ENCODE results near the gene ATP13A1.
"Not testable (repeated sequence)": the region's sequence is repeated elsewhere in the genome, so short reads cannot be mapped to it uniquely, and the experiment has no call there.

The ATP13A1 gene

GRCh38 chr19:19663256-19664120, at the start of gene ATP13A1:
TSS of gene ATP13A1 (minus strand) at chr19:19663676. CDS start at chr19:19663666, 10 bp downstream.
- DNase-seq = peak; percentile 86 to 100 (median 97)

GRCh38 chr19:19711934-19712828, 48.7 kb upstream of the ATP13A1 start:
- no peak for DNase-seq

DNA sequence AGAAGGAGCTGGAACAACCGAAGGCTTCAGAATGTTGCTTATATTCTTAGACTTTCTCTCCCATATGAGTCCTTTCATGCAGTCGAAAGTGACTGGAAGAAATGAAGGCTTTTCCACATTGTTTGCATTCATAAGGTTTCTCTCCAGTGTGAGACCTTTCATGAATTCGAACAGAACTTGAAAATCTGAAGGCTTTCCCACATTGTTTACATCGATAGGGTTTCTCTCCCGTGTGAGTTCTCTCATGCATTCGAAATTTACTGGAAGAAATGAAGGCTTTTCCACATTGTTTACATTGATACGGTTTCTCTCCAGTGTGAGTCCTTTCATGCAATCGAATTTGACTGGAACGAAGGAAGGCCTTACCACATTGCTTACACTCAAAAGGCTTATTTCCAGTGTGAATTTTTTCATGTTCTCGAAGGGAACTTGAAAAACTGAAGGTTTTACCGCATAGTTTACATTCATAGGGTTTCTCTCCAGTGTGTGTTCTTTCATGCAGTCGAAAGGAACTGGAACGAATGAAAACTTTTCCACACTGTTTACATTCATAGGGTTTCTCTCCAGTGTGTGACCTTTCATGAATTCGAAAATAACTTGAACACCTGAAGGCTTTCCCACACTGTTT, 47.9 kb upstream of the ATP13A1 start:
- DNase-seq = no peak

DNA sequence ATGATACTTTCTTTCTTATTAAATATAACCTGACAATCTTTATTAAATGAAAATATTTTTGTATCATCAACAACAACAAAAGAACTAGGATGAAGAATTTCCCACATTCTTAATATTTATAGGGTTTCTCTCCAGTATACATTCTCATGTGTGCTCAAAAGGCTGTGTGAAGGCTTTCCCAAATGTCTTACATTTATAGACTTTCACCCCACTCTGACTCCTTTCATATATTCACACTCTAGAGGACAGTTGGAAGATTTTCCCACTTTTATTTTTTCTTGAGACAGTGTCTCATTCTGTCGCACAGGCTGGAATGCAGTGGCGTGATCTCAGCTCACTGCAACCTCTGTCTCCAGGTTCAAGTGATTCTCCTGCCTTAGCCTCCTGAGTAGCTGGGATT, 47.0 kb upstream of the ATP13A1 start:
- no peak for DNase-seq

GRCh38 chr19:19704836-19705235, 41.4 kb upstream of the ATP13A1 start:
- no peak for DNase-seq

DNA sequence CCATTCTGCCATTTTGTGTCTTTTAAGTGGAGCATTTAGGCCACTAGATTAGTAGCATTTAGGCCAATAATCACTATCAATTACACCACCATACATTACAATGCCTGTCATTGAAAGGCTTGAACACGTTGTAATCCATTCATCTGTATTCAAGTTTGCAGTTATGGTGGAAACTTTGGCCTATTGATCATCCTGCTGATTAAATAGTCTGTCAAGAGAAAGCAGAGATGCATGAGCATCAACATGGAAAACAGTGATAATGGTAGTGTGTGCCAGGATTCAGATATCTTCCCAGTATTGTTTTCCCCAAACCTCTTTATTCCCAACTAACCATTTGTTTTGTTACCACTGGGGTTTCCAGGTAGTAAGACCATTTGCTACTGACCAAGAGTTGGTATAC, 37.0 kb upstream of the ATP13A1 start:
- DNase-seq = not testable (repeated sequence)

DNA sequence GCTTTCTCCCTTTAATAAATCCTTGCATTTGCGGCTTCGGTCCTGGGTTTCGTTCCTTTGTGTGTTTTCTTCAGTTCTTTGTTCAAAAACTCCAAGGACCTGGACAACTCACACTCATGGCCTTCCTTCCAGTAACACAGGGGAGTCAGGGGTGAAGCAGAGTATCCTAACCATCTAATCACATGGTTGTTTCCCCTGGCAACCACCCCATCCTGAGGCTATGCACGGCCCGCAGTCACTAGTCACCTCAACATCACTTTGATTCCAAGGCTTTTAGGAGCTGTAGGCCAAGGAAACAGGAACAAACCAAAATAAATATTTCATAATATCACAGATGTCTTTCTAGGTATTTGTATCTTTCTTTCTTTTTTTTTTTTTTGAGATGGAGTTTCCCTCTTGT, 34.1 kb upstream of the ATP13A1 start:
- no peak for DNase-seq

- no peak for DNase-seq
Observed at GRCh38 chr19:19696386-19696785, 32.9 kb upstream of the ATP13A1 start.

DNA sequence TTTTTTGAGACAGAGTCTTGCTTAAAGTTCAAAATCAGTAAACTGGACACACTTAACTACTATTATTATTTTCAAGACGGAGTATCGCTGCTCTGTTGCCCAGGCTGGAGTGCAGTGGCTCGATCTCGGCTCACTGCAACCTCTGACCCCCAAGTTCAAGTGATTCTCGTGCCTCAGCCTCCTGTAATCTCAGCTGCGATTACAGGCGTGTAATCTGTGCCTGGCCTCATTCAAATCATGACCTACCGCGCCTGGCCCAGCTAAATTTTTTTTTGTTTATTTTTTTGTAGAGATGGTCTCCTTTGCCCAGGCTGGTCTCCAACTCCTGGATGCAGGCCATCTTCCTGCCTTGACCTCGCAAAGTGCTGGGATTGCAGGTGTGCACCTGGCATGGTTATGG, 28.2 kb upstream of the ATP13A1 start:
- no peak for DNase-seq

DNA sequence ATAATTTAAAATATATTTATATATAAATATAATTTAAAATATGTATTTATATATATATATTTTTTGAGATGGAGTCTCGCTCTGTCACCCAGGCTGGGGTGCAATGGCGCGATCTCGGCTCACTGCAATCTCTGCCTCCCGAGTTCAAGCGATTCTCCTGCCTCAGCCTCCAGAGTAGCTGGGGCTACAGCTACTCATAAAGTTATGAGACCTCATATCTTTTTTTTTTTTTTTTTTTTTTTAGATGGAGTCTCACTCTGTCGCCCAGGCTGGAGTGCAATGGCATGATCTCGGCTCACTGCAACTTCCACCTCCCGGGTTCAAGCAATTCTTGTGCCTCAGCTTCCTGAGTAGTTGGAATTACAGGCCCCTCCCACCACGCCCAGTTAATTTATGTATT, 25.5 kb upstream of the ATP13A1 start:
- DNase-seq = not testable (repeated sequence)

GRCh38 chr19:19687090-19687489, 23.6 kb upstream of the ATP13A1 start:
- no peak for DNase-seq

DNA sequence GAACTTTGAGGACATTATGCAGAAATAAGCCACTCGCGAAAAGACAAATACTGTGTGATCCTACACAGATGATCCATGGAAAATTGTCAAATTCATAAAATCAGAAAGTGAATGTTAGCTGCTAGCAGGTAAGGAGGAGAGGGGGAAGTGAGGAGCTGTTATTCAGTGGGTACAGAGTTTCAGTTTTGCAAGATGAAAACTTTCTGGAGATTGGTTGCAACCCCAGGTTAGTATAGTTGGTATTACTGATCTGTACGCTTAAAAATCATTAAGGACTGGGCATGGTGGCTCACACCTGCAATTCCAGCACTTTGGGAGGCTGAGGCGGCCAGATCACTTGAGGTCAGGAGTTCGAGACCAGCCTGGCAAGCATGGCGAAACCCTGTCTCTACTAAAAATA, 23.1 kb upstream of the ATP13A1 start:
- no peak for DNase-seq

- not testable (repeated sequence) for DNase-seq
Observed at GRCh38 chr19:19686119-19686518, 22.6 kb upstream of the ATP13A1 start.

- DNase-seq = no peak
Observed at GRCh38 chr19:19679176-19680073, 15.9 kb upstream of the ATP13A1 start.

- DNase-seq = no peak
Observed at GRCh38 chr19:19677579-19677978, 14.1 kb upstream of the ATP13A1 start.

- no peak for DNase-seq
Observed at GRCh38 chr19:19674315-19674714, 10.8 kb upstream of the ATP13A1 start.

GRCh38 chr19:19672816-19673215, 9.3 kb upstream of the ATP13A1 start:
- no peak for DNase-seq

- no peak for DNase-seq
Observed at GRCh38 chr19:19670070-19670551, 6.6 kb upstream of the ATP13A1 start.

DNA sequence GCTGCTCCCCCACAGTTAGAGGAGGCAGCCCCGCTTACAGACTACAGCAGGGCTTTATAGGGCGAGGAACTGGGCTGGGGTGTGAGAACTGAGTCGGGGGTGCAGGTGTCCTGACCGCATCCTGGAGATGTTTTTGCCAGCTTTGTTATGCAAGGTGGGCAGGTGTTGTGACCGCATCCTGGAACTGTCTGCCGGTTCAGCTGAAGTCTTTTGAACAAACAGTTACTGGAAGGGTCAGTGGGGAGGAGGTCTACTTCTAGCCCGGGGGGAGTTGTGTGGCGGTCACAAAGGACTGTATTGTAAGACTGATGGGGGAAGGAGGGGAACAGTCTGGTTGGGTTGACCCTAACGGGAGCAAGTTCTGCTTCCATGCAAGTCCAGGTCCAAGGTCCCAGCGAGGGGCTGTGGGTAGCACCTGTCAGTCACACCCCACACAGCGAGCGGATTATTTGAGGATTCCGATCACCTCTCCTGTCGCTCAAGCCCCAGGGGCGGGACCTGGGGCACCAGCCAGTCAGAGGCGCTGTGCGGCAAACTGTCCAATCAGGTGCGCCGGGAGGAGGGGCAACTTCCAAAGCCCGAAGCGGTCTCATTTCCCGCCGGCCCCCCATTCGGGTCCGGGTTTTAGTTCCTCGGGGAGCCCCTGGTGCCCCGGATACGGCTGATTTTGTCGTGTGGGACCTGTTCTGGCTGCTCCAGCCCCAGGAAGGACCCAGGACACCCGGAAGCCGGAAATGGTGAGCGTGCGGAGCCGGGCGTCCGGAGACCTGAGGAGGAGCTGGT, 4.9 kb upstream of the ATP13A1 start, which contains the start of gene ZNF101:
TSS of gene ZNF101 (plus strand) at position 610 of the 783 bp plus-strand sequence. CDS start at position 735, 125 bp downstream.
- DNase-seq = peak; percentile 49 to 96 (median 89)
